ENCODE results near the gene CYP4Z1.

DNA sequence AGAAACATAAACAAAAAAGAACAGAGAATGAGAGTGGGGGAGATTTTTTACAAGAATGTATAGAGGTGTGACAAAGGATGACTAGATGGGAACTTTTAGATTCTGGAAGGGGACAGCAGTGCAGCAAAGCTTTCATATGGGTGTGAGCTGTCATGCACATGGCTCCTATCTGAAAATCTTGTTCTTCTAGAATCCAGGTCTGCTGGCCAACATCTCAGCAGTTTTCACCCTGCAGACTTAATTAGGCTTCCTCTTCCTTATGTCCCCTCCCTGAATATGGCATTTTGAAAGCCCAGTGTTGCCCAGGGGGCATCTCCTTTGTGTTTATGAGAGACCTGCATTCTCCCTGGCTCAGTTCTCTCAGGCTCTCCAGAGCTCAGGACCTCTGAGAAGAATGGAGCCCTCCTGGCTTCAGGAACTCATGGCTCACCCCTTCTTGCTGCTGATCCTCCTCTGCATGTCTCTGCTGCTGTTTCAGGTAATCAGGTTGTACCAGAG is at the start of gene CYP4Z1:
- TF ChIP-seq, protein P1, sequence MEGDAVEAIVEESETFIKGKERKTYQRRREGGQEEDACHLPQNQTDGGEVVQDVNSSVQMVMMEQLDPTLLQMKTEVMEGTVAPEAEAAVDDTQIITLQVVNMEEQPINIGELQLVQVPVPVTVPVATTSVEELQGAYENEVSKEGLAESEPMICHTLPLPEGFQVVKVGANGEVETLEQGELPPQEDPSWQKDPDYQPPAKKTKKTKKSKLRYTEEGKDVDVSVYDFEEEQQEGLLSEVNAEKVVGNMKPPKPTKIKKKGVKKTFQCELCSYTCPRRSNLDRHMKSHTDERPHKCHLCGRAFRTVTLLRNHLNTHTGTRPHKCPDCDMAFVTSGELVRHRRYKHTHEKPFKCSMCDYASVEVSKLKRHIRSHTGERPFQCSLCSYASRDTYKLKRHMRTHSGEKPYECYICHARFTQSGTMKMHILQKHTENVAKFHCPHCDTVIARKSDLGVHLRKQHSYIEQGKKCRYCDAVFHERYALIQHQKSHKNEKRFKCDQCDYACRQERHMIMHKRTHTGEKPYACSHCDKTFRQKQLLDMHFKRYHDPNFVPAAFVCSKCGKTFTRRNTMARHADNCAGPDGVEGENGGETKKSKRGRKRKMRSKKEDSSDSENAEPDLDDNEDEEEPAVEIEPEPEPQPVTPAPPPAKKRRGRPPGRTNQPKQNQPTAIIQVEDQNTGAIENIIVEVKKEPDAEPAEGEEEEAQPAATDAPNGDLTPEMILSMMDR (IDR thresholded peaks at IDR 0.05) = no peak
- TF ChIP-seq, protein P2, sequence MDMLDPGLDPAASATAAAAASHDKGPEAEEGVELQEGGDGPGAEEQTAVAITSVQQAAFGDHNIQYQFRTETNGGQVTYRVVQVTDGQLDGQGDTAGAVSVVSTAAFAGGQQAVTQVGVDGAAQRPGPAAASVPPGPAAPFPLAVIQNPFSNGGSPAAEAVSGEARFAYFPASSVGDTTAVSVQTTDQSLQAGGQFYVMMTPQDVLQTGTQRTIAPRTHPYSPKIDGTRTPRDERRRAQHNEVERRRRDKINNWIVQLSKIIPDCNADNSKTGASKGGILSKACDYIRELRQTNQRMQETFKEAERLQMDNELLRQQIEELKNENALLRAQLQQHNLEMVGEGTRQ (IDR thresholded peaks at IDR 0.05; ENCODE audit: borderline replicate concordance, low read depth, low read length) = no peak
- no peak for TF ChIP-seq EP300 (IDR thresholded peaks at IDR 0.05; ENCODE audit: borderline replicate concordance in 1 of 2, low read depth in 1 of 2, low read length in 1 of 2)
- TF ChIP-seq NRF1 (IDR thresholded peaks at IDR 0.05; ENCODE audit: low read depth, low read length) = no peak
- TF ChIP-seq, protein P3, sequence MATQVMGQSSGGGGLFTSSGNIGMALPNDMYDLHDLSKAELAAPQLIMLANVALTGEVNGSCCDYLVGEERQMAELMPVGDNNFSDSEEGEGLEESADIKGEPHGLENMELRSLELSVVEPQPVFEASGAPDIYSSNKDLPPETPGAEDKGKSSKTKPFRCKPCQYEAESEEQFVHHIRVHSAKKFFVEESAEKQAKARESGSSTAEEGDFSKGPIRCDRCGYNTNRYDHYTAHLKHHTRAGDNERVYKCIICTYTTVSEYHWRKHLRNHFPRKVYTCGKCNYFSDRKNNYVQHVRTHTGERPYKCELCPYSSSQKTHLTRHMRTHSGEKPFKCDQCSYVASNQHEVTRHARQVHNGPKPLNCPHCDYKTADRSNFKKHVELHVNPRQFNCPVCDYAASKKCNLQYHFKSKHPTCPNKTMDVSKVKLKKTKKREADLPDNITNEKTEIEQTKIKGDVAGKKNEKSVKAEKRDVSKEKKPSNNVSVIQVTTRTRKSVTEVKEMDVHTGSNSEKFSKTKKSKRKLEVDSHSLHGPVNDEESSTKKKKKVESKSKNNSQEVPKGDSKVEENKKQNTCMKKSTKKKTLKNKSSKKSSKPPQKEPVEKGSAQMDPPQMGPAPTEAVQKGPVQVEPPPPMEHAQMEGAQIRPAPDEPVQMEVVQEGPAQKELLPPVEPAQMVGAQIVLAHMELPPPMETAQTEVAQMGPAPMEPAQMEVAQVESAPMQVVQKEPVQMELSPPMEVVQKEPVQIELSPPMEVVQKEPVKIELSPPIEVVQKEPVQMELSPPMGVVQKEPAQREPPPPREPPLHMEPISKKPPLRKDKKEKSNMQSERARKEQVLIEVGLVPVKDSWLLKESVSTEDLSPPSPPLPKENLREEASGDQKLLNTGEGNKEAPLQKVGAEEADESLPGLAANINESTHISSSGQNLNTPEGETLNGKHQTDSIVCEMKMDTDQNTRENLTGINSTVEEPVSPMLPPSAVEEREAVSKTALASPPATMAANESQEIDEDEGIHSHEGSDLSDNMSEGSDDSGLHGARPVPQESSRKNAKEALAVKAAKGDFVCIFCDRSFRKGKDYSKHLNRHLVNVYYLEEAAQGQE (IDR thresholded peaks at IDR 0.05; ENCODE audit: low read depth, low read length) = no peak
- no peak for TF ChIP-seq POLR2AphosphoS5 (IDR thresholded peaks at IDR 0.05; ENCODE audit: low read depth, low read length)
- TF ChIP-seq SIN3A (IDR thresholded peaks at IDR 0.05; ENCODE audit: borderline replicate concordance, low read depth, low read length) = no peak
